GM21515 (cell line): ENCODE results near the gene GSK3B.
"Not testable (repeated sequence)": the region's sequence is repeated elsewhere in the genome, so short reads cannot be mapped to it uniquely, and the experiment has no call there.

Source experiments
- ATAC-seq: cut with Tn5 transposase; IDR thresholded peaks from one replicate; pipeline ENCODE4 v1.9.1; 2021; ENCODE audit not compliant: unreplicated experiment

GSK3B gene

DNA sequence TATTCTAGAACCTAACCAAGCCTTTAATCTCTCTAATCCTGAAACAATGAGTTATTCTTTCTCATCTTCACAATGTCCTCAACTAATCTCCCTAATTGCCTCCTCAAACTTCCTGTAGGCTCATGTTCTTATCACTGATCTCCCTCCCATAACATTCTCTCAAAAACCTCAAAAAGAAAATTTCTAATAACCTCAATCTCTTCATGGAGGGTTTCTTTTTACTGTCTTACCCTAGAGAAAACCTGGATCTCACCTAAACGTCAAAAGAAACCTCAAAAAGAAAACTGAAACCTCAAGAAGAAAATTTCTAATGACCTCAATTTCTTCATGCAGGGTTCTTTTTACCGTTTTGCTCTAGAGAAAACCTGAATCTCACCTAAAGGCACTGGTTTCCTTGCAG lies 150.2 kb downstream of the GSK3B start:
- ATAC-seq, result peak; percentile 54

GRCh38 chr3:119939077-119939476 lies 155.2 kb downstream of the GSK3B start:
- ATAC-seq, result no peak

DNA sequence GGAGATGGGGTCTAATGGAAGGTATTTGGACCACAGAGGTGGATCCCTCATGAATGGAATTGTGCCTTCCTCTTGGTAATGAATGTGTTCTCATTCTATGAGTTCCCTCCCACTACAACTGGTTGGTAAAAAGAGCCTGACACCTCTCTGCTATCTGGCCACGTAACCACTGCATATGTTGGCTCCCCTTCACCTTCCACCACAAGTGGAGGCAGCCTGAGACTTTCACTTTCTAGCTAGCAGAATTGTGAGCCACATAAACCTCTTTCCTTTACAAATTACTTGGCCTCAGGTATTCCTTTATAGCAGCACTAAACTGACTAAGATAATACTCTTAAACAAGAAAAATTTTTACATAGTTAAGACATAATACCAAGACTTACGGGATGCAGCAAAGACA lies 157.0 kb downstream of the GSK3B start:
- ATAC-seq, result peak; percentile 93

DNA sequence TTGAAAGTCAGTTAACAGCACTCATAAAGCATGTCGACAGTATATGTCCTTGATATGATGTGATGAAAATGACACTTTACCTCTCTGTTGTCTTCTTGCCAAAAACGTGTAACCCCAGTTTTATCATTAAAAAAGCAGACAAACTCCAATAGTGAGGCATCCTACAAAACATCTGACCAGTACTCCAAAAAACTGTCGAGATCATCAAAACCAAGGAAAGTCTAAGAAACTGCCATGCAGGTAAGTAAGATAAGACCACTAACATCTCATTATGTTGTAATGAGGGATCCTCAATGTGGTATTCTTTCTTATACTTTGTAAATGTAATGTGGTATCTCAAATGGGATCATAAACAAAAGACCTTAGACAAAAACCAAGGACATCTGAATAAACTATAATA lies 160.0 kb downstream of the GSK3B start:
- no peak for ATAC-seq

DNA sequence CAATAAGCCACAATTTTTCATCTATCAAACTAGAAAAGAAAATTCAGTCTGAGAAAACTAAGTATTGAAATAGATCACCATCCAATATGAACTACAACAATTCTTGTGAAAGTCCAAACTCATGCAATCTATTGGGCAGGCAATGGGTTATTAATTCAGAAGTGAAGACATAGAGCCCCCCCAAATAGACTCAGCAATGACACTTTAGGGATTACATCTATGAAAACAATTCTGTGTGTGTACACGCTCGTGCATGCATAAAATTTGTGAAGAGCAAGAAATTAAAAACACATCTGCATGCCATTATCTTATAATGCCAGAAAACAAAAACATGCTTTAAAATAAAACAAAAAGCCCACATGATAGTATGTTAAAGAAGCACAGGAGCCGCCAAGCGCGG lies 161.0 kb downstream of the GSK3B start:
- no peak for ATAC-seq

DNA sequence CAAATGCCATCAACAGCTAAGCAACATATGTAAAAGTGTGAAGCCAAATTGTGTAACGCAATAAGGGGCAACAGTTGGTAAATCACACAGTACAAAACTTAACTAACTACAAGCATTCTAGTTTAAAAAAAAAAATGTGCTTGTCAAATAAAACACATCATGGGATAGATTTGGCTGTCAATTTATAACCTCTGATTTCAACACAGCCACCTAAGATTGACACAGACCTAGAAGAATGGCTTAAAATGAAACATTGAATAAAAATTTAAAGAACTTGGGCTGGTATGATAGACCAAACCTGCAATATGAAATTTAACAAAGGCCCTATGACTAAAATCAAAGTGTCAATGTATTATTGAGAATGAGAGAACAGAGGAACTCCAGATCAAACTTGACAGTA lies 164.0 kb downstream of the GSK3B start:
- no peak for ATAC-seq

- no peak for ATAC-seq
Measured at GRCh38 chr3:119927190-119927589, 167.1 kb downstream of the GSK3B start.

- no peak for ATAC-seq
Measured at GRCh38 chr3:119924111-119925094, 169.8 kb downstream of the GSK3B start.

DNA sequence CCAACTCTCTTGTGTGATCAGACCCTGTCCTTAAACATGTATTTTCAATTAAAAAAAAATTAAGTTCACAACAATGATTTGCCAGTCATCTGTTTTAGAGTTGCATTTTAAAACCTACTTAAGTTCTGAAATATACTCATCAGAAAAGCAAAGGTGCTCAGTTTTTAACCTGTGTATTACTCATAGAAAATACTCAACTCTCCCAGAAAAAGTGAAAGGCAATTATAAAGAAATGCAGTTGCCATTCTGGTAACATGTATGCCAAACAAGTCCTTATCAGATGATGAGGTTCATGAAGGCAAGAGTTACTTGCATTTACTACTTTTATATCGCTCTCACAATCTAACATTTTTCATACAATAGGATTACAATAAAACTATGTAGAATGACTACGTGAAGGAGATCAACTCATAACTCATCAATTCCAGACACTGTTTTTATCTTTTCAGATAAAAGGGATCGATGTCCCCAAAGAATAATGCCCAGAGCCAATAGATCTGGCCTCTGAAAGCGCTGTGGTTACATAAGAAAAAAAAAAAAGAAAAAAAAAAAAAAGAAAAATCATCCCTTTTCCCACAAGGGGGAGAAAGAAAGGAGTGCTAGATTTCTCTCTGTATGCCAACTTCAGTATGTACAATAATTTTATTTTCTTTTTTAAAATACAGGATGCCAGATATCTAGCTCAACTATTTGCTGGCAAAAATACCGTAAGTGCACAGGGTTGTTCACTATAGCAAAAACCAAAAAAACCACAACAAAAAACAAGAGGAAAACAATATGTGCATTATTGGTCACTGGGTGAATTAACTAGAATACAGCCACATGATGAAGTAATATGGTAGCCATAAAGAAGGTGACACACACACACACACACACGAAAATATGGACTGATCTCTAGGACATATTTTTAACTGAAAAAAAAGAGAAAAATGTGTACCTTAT lies 175.0 kb downstream of the GSK3B start:
- no peak for ATAC-seq

DNA sequence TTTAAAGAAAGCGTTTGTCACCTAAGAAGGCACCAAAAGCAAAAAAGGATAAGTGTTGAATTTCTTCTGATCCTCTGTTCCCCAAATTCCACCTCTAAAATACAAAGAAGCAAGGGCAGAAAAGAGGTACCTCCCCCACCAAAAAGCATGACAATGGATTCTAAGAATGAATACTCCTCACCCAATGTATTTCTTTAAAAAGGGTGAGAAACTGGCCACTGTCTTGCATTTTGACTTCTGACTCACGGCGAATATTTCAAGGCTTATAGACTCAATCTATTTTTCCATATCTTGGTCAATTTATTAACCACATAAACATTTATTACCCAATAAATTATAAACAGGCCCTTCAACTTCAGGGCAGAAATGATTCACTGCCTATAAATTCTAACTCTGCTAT lies 181.2 kb downstream of the GSK3B start:
- ATAC-seq, result no peak

DNA sequence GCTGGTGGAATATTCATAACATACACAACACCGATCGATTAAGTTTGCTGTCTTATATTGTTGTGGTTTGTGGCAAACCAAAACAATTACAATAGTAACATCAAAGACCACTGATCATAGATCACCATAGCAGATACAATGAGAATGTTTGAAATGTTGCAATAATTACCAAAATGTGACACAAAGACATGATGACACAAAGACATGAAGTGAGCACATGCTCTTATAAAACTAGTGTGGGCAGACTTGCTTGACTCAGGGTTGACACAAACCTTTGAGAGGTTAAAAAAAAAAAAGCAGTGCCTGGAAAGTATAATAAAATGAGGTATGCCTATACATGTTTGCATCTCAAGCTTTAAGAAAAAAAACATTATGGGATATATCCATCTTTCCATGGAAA lies 182.0 kb downstream of the GSK3B start:
- no peak for ATAC-seq

- no peak for ATAC-seq
Measured at GRCh38 chr3:119911748-119912147, 182.5 kb downstream of the GSK3B start.

DNA sequence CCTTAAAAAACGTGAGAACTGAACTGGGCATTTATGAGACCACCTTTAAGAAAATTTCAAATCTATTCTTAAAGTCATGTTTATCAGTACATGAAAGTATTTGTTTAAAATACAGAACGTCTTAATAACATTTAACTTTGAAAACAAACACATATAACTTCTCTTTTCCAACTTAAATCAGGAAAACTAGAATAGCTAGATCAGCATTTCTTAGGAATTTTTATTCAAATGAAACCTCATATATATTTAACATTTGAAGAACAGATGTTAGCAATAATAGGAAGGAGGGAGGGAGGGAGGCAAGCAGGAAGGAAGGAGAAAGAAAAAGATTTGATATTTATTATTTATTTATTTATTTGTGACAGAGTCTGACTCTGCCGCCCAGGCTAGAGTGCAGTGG lies 192.2 kb downstream of the GSK3B start:
- ATAC-seq, result no peak

- ATAC-seq, result no peak
Measured at GRCh38 chr3:119901148-119901547, 193.1 kb downstream of the GSK3B start.

DNA sequence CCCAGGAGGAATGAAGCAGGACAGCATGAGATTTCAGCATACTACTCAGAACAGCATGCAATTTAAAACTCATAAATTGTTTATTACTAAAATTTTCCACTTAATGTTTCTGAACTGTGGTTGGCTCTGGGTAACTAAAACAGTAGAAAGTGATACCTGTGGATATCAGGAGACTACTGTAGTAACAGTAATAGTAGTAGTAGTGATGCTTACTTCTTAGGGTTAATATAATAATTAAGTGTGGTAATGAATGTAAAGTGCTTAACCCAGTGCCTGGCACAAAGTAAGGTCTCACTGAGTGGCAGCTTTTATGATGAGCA lies 195.1 kb downstream of the GSK3B start:
- no peak for ATAC-seq

DNA sequence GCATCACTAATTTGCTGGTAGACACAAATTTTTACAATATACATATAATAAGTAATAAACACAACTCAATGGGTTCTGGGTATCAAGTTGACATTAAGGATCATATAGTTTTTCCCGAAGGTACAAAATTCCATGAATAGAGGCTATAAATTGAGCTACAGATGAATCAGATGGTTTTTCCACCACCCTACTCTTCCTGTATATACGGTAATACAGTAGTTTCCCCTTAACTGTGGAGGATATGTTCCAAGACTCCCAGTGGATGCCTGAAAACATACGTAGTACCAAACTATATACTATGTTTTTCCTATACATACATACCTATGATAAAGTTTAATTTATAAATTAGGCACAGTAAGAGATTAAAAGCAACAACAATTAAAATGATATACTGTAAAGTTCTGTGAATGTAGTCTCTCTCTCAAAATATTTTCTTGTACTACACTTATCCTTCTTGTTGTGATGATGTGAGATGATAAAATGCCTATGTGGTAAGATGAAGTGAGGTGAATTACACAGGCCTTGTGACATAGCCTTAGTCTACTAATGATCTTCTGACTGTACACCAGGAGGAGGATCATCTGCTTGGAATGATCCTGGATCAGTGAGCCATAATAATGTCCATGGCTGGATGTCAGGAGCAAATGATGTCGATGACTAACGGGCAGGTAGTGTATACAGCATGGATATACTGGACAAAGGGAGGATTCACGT lies 195.6 kb downstream of the GSK3B start:
- no peak for ATAC-seq

GRCh38 chr3:119894195-119894594 lies 200.1 kb downstream of the GSK3B start:
- ATAC-seq, result no peak

DNA sequence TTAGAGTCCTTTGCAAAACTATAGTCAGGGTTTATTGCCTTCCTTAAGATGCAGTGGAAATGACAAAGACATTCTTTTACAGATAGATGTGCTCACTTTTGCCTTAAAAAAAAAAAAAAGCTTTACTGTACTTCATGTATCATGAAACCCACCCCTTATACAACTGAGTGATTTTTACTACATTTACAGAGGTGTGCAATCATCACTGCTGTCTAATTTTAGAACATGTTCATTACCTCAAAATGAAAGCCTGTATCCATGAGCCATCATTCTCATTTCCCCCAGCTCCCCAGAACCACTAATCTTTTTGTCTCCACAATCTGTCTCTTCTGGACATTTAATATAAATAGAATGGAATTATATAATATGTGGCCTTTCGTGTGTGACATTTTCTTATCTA lies 200.5 kb downstream of the GSK3B start:
- ATAC-seq, result no peak

- no peak for ATAC-seq
Measured at GRCh38 chr3:119891944-119892721, 202.1 kb downstream of the GSK3B start.

GRCh38 chr3:119888681-119889080 lies 205.6 kb downstream of the GSK3B start:
- ATAC-seq, result not testable (repeated sequence)
